Esophagus muscularis mucosa (tissue), 4 donors: Measurements from ENCODE around the gene CRYGC. TPM values are rescaled to one million over a fixed set of nuclear protein-coding genes. Genes with fewer than 3 reads are reported as not detected.

ENCODE experiments used
- DNase-seq: peaks from one replicate; pipeline ENCODE4 v3.0.0-alpha.2; 2017; ENCODE audit errors: extremely low spot score
- H3K27ac ChIP-seq, 4 donors: fragments of 200-600 bp; sonication (generic); replicated peaks in 1 of 4; 1 replicate in 3 of 4; 2 replicates in 1 of 4; pipeline ENCODE4 v1.5.1; 2016 to 2019; ENCODE audit warnings: mild to moderate bottlenecking in 1 of 4
- H3K27me3 ChIP-seq, 4 donors: fragments of 200-600 bp; sonication (generic); one replicate each; pipeline versions ENCODE4 v1.5.1 to v1.6.0; 2016 to 2019
- H3K36me3 ChIP-seq, 4 donors: fragments of 200-600 bp; sonication (generic); one replicate each; pipeline ENCODE4 v1.5.1; 2016 to 2019
- H3K4me1 ChIP-seq, 4 donors: fragments of 200-600 bp; sonication (generic); one replicate each; pipeline ENCODE4 v1.5.1; 2016 to 2019
- H3K4me3 ChIP-seq, 4 donors: fragments of 200-600 bp; sonication (generic); 1 replicate in 2 of 4; 2 replicates in 2 of 4; pipeline ENCODE4 v1.5.1; 2016 to 2019; ENCODE audit warnings: mild to moderate bottlenecking in 4 of 4, moderate library complexity in 1 of 4
- H3K9me3 ChIP-seq, 4 donors: fragments of 200-600 bp; sonication (generic); 1 replicate in 3 of 4; 2 replicates in 1 of 4; pipeline ENCODE4 v1.5.1; 2016 to 2019
- EP300 ChIP-seq: sonication (generic); formaldehyde crosslinking; IDR thresholded peaks from one replicate; pipeline ENCODE4 v1.6.1; 2017; ENCODE audit warnings: antibody characterized with exemption
- POLR2A ChIP-seq: fragments of 450-650 bp; IDR thresholded peaks from one replicate; pipeline ENCODE4 v1.6.1; 2017; ENCODE audit warnings: antibody characterized with exemption, moderate library complexity, mild to moderate bottlenecking, low read depth
- POLR2AphosphoS5 ChIP-seq, 2 donors: sonication (generic); formaldehyde crosslinking; IDR thresholded peaks; one replicate each; pipeline ENCODE4 v1.6.1; 2017; ENCODE audit warnings: antibody characterized with exemption in 2 of 2
- WGBS: methylation state at CpG from one replicate; pipeline ENCODE4 v1.1.5; 2018; 5-methylcytosine and 5-hydroxymethylcytosine counted together
- intact Hi-C: fragments of 100-400 bp; cut with DNase I; formaldehyde crosslinking; loops from one replicate; pipeline ENCODE4 v1.15.1; 2023
- total RNA-seq, 4 donors: library from RNA; depleted of rRNA; stranded (reverse); fragments of >200 nt; gene quantifications; one replicate each; pipeline versions ENCODE4 v1.1.0 to v1.2.1, GENCODE V29; 2016
- TF ChIP-seq, protein P1 (sequence below), 3 experiments: fragments of 200-600 bp in 2 of 3; fragments of 450-650 bp in 1 of 3; sonication (generic) in 2 of 3; IDR thresholded peaks; one replicate each; pipeline ENCODE4 v1.5.1; 2017 to 2019; ENCODE audit warnings: antibody characterized with exemption in 3 of 3, mild to moderate bottlenecking in 2 of 3, moderate library complexity in 1 of 3

Gene CRYGC
- total RNA-seq, 4 donors from 2014 or later = not detected

DNA sequence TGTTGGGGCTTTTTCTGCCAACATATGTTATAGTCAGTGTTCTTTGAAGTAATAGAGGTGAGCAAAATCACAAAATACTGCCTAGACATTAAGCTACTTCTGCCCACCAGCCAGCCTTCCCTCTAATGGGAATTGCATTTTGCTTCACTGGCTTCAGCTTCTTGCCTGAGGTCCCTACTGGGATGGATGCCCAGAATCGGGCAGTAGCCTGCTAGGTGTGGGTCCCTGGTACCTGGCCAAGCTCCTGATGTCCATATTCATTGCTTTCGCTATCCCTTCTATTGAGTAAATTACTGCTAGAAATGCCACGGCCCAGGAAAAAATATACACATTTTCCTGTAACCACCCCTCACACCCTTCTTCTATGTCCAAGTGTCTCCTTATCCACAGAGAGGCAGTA, 32.3 kb downstream of the CRYGC start:
- no peak for DNase-seq
- no peaks in the 10 kb centered on the region for H3K9me3 ChIP-seq
- no peaks in the 10 kb centered on the region for H3K27me3 ChIP-seq
- H3K4me3 ChIP-seq = no peak overlapping the region
- intact Hi-C loops = no loop called here
- peaks cover 0 to 8% (median 2%) of the 10 kb centered on the region in 4 donors for H3K4me1 ChIP-seq
- TF ChIP-seq, protein P1, sequence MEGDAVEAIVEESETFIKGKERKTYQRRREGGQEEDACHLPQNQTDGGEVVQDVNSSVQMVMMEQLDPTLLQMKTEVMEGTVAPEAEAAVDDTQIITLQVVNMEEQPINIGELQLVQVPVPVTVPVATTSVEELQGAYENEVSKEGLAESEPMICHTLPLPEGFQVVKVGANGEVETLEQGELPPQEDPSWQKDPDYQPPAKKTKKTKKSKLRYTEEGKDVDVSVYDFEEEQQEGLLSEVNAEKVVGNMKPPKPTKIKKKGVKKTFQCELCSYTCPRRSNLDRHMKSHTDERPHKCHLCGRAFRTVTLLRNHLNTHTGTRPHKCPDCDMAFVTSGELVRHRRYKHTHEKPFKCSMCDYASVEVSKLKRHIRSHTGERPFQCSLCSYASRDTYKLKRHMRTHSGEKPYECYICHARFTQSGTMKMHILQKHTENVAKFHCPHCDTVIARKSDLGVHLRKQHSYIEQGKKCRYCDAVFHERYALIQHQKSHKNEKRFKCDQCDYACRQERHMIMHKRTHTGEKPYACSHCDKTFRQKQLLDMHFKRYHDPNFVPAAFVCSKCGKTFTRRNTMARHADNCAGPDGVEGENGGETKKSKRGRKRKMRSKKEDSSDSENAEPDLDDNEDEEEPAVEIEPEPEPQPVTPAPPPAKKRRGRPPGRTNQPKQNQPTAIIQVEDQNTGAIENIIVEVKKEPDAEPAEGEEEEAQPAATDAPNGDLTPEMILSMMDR (IDR thresholded peaks at IDR 0.05) = no peak
- no peak for TF ChIP-seq POLR2AphosphoS5 (IDR thresholded peaks at IDR 0.05)
- TF ChIP-seq EP300 = no peak
- no peak for TF ChIP-seq POLR2A
- WGBS = 72% methylated on average over 3 of the region's 3 CpGs
- H3K27ac ChIP-seq = no peak overlapping the region
- no peaks in the 10 kb centered on the region for H3K36me3 ChIP-seq

DNA sequence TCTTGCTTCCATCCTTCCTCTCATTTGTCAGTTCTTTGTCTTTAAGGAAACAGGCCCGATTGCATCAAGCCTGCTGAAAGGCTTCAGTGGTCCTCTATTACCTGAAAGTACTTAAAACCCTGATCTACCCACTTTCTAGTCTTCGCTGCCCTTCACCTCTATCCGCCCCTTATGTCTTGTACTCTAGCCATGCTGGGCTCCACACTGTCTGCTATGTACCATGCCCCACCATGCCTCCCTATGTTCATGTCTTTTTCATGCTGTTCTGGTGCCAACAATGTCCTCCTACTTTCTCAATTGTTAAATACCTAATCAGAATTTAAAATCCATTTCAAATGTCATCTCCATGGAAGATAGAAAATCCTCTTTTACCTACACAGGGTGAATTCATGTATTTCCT, 33.5 kb downstream of the CRYGC start:
- H3K9me3 ChIP-seq = no peaks in the 10 kb centered on the region
- H3K27ac ChIP-seq = no peak overlapping the region
- WGBS = 76% methylated on average over 3 of the region's 3 CpGs
- TF ChIP-seq EP300 = no peak
- TF ChIP-seq, protein P1 (IDR thresholded peaks at IDR 0.05) = no peak
- no peak for TF ChIP-seq POLR2A
- TF ChIP-seq POLR2AphosphoS5 (IDR thresholded peaks at IDR 0.05) = no peak
- no peaks in the 10 kb centered on the region for H3K27me3 ChIP-seq
- H3K36me3 ChIP-seq = no peaks in the 10 kb centered on the region
- no peak for DNase-seq
- H3K4me3 ChIP-seq = no peak overlapping the region
- intact Hi-C loops = no loop called here
- no peaks in the 10 kb centered on the region for H3K4me1 ChIP-seq

DNA sequence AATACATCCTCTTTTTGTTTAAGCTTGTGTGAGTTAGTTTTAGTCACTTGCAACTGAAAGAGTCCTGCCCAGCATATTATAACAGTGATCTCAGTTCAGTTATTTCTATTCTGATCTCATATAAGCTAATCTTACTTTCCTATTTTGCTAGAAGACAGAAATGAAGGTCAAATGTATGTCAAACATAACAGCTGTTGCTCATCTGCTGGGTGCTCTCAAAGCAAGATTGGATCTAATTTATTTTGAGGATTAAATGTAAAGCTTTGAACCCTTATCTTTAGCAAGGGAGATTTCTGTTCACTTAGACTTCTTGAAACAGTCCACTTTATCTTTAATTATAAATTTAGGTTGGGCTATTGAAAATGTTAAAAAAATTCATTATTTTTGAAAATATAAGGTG, 36.5 kb downstream of the CRYGC start:
- no peak for DNase-seq
- Histone ChIP-seq H3K4me1 (no peaks in the 10 kb centered on the region), H3K27ac (no peak overlapping the region), H3K36me3 (no peaks in the 10 kb centered on the region), H3K4me3 (no peak overlapping the region), H3K9me3 (no peaks in the 10 kb centered on the region), H3K27me3 (no peaks in the 10 kb centered on the region)
- no peak for TF ChIP-seq EP300
- no peak for TF ChIP-seq POLR2AphosphoS5 (IDR thresholded peaks at IDR 0.05)
- no peak for TF ChIP-seq POLR2A
- TF ChIP-seq, protein P1 (IDR thresholded peaks at IDR 0.05) = no peak
- intact Hi-C loops = no loop called here

DNA sequence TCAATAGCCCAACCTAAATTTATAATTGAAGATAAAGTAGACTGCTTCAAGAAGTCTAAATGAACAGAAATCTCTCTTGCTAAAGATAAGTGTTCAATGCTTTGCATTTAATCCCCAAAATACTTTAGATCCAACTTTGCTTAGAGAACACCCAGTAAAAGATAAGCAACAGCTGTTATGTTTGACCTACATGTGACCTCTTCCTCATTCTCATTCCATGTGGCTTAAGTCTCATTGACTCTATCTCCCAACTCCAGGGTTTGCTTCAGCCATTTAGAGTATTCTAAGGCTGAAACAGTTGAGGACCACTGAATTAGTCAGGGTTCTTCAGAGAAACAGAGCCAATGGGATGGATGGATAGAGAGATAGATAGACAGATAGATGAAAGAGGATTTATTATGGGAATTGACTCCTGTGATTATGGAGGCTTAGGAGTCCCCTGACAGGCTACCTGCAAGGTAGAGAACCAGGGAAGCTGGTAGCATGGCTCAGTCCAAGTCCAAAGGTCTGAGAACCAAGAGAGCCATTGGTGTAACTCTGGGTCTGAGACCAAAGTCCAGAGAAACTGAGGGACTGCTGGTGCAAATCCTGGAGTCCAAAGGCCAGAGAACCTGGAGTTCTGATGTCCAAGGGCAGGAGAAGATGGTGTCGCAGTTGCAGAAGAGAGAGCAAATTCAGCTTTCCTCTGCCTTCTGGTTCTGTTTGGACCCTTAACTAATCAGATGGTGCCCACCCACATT, 37.4 kb downstream of the CRYGC start:
- WGBS = 92% methylated on average over 1 of the region's 1 CpG
- H3K27me3 ChIP-seq = no peaks in the 10 kb centered on the region
- no peak overlapping the region for H3K27ac ChIP-seq
- no peaks in the 10 kb centered on the region for H3K36me3 ChIP-seq
- no peak overlapping the region for H3K4me3 ChIP-seq
- TF ChIP-seq POLR2AphosphoS5 (IDR thresholded peaks at IDR 0.05) = no peak
- TF ChIP-seq EP300 = no peak
- no peak for TF ChIP-seq POLR2A
- TF ChIP-seq, protein P1 (IDR thresholded peaks at IDR 0.05) = no peak
- no peaks in the 10 kb centered on the region for H3K4me1 ChIP-seq
- no peaks in the 10 kb centered on the region for H3K9me3 ChIP-seq
- no peak for DNase-seq
- intact Hi-C loops = no loop called here

DNA sequence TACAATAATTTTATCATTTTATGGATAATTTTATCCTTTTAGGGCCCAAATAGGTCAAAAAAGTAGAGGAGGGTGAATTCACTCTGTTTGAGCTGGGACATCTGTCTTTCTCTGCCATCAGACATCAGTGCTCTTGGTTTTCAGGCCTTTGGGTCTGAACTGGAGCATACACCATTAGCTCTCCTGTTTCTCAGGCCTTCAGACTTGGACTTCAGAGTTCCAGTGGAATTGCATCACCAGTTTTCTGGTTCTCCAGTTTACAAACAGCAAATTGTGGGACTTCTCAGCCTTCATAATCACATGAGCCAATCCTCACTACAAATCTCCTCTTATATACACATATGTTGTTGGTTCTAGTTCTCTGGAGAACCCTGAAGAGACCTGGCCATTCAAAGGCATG, 39.2 kb downstream of the CRYGC start:
- Histone ChIP-seq H3K27ac (no peak overlapping the region), H3K9me3 (no peaks in the 10 kb centered on the region), H3K36me3 (no peaks in the 10 kb centered on the region), H3K4me3 (no peak overlapping the region), H3K4me1 (no peaks in the 10 kb centered on the region), H3K27me3 (no peaks in the 10 kb centered on the region)
- no peak for TF ChIP-seq POLR2AphosphoS5 (IDR thresholded peaks at IDR 0.05)
- TF ChIP-seq, protein P1 (IDR thresholded peaks at IDR 0.05) = no peak
- no peak for TF ChIP-seq POLR2A
- TF ChIP-seq EP300 = no peak
- intact Hi-C loops = no loop called here
- no peak for DNase-seq
